Uterus (tissue), 2 donors: ENCODE measurements around the gene CELF4.

Experiments
- POLR2A ChIP-seq, 2 donors: fragments of 450-650 bp; IDR thresholded peaks; one replicate each; pipeline ENCODE4 v1.6.1; 2016; ENCODE audit warnings: antibody characterized with exemption in 2 of 2, mild to moderate bottlenecking in 1 of 2, moderate library complexity in 1 of 2
- TF ChIP-seq, protein P1 (sequence below), 4 experiments: fragments of 200-600 bp in 2 of 4; fragments of 450-650 bp in 2 of 4; sonication (generic) in 2 of 4; IDR thresholded peaks; one replicate each; pipeline ENCODE4 v1.5.1; 2016 to 2019; ENCODE audit warnings: antibody characterized with exemption in 4 of 4, mild to moderate bottlenecking in 2 of 4, moderate library complexity in 1 of 4

DNA sequence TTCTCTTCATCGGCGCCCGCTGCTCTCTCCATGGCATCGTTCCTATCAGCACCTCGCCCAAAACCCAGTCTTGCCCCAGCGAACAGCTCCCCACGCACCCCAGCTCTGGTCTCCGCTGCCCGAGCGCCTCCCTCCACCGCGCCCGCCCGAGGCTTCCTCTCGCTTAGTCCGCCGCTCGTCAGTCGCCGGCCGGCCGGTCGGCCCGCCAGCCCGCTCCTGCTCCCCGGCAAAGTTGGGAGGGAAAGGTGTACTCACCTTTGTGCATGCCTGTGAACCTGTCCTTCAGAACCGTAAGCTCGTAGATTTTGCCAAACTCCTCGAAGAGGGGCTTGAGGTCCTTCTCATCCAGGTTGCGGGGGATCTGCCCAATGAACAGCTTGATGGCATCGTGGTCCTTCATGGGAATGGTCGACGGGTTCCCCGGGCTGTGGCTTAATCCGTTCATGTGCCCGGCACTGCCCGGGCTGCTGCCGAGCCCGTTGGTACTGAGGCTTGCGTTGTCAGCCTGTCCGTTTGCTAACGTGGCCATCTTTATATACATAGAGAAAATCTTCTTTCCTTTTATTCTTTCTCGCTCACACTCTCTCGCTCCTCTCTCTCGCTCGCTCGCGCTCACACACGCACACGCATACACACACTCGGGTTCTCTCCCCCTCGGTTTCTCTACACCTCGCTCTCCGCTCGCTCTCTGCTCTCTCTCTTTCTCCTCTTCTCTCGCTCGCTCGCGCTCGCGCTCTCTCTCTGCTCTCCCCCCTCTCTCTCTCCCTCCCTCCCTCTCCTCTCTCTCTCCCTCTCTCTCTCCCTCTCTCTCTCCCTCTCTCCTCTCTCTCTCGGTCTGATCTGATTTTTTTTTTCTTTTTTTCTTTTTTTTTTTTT is at the start of gene CELF4:
- TF ChIP-seq, protein P1, sequence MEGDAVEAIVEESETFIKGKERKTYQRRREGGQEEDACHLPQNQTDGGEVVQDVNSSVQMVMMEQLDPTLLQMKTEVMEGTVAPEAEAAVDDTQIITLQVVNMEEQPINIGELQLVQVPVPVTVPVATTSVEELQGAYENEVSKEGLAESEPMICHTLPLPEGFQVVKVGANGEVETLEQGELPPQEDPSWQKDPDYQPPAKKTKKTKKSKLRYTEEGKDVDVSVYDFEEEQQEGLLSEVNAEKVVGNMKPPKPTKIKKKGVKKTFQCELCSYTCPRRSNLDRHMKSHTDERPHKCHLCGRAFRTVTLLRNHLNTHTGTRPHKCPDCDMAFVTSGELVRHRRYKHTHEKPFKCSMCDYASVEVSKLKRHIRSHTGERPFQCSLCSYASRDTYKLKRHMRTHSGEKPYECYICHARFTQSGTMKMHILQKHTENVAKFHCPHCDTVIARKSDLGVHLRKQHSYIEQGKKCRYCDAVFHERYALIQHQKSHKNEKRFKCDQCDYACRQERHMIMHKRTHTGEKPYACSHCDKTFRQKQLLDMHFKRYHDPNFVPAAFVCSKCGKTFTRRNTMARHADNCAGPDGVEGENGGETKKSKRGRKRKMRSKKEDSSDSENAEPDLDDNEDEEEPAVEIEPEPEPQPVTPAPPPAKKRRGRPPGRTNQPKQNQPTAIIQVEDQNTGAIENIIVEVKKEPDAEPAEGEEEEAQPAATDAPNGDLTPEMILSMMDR (IDR thresholded peaks at IDR 0.05) = no peak
- TF ChIP-seq POLR2A (IDR thresholded peaks at IDR 0.05) = no peak
